ENCODE data around the gene SLC4A7. TPM values are rescaled to one million over a fixed set of nuclear protein-coding genes. Genes with fewer than 3 reads are reported as not detected.
A peak's percentile ranks its signal among the peaks of the same experiment; 100 is the strongest.
"Not testable (repeated sequence)": the region's sequence is repeated elsewhere in the genome, so short reads cannot be mapped to it uniquely, and the experiment has no call there.

SLC4A7 gene

GRCh38 chr3:27328982-27329762 lies 155.0 kb downstream of the SLC4A7 start:
- H3K4me2 ChIP-seq (ENCODE audit: low read length); H3K36me3 ChIP-seq (ENCODE audit: insufficient read depth, low read length); H3K4me3 ChIP-seq (ENCODE audit: low read length); H3K9ac ChIP-seq (ENCODE audit: low read depth, low read length); H3K27me3 ChIP-seq (ENCODE audit: control insufficient read depth, insufficient read depth, low read length); H3K9me3 ChIP-seq (replicated peaks; ENCODE audit: low read length): not testable (repeated sequence)
- H3K4me1 ChIP-seq (ENCODE audit: control insufficient read depth, insufficient read depth, low read length), result peaks cover 29% of the 10 kb centered on the region

- H3K4me1 ChIP-seq (ENCODE audit: control insufficient read depth, insufficient read depth, low read length), result peaks cover 29% of the 10 kb centered on the region
- peaks cover 2% of the 10 kb centered on the region for H3K36me3 ChIP-seq (ENCODE audit: insufficient read depth, low read length)
- peak overlapping the region; percentile 41 for H3K4me3 ChIP-seq (ENCODE audit: low read length)
- H3K9ac ChIP-seq (ENCODE audit: low read depth, low read length), result peak overlapping the region; percentile 36
- H3K9me3 ChIP-seq (replicated peaks; ENCODE audit: low read length), result no peaks in the 10 kb centered on the region
- peak overlapping the region; percentile 67 for H3K4me2 ChIP-seq (ENCODE audit: low read length)
- no peaks in the 10 kb centered on the region for H3K27me3 ChIP-seq (ENCODE audit: control insufficient read depth, insufficient read depth, low read length)
Observed at GRCh38 chr3:27326629-27327545, 157.3 kb downstream of the SLC4A7 start.

GRCh38 chr3:27326202-27326601 lies 158.0 kb downstream of the SLC4A7 start:
- H3K27me3 ChIP-seq (ENCODE audit: control insufficient read depth, insufficient read depth, low read length), result no peaks in the 10 kb centered on the region
- H3K4me2 ChIP-seq (ENCODE audit: low read length), result peak overlapping the region; percentile 67
- peak overlapping the region; percentile 36 for H3K9ac ChIP-seq (ENCODE audit: low read depth, low read length)
- H3K36me3 ChIP-seq (ENCODE audit: insufficient read depth, low read length), result no peaks in the 10 kb centered on the region
- peaks cover 29% of the 10 kb centered on the region for H3K4me1 ChIP-seq (ENCODE audit: control insufficient read depth, insufficient read depth, low read length)
- H3K9me3 ChIP-seq (replicated peaks; ENCODE audit: low read length), result no peaks in the 10 kb centered on the region
- H3K4me3 ChIP-seq (ENCODE audit: low read length), result peak overlapping the region; percentile 18

- Histone ChIP-seq H3K4me3 (ENCODE audit: low read length) (peak overlapping the region; percentile 18), H3K9me3 (replicated peaks; ENCODE audit: low read length) (no peaks in the 10 kb centered on the region), H3K4me2 (ENCODE audit: low read length) (no peak overlapping the region), H3K9ac (ENCODE audit: low read depth, low read length) (peak overlapping the region; percentile 36), H3K27me3 (ENCODE audit: control insufficient read depth, insufficient read depth, low read length) (no peaks in the 10 kb centered on the region), H3K36me3 (ENCODE audit: insufficient read depth, low read length) (peaks cover 3% of the 10 kb centered on the region), H3K4me1 (ENCODE audit: control insufficient read depth, insufficient read depth, low read length) (peaks cover 29% of the 10 kb centered on the region)
Observed at GRCh38 chr3:27325419-27325818, 158.8 kb downstream of the SLC4A7 start.

GRCh38 chr3:27324686-27325085 lies 159.5 kb downstream of the SLC4A7 start:
- Histone ChIP-seq H3K27me3 (ENCODE audit: control insufficient read depth, insufficient read depth, low read length) (no peaks in the 10 kb centered on the region), H3K4me1 (ENCODE audit: control insufficient read depth, insufficient read depth, low read length) (peaks cover 29% of the 10 kb centered on the region), H3K9ac (ENCODE audit: low read depth, low read length) (no peak overlapping the region), H3K4me2 (ENCODE audit: low read length) (no peak overlapping the region), H3K36me3 (ENCODE audit: insufficient read depth, low read length) (peaks cover 5% of the 10 kb centered on the region), H3K4me3 (ENCODE audit: low read length) (no peak overlapping the region), H3K9me3 (replicated peaks; ENCODE audit: low read length) (no peaks in the 10 kb centered on the region)

- H3K9me3 ChIP-seq (replicated peaks; ENCODE audit: low read length), result no peaks in the 10 kb centered on the region
- H3K9ac ChIP-seq (ENCODE audit: low read depth, low read length), result no peak overlapping the region
- H3K4me3 ChIP-seq (ENCODE audit: low read length), result no peak overlapping the region
- H3K4me2 ChIP-seq (ENCODE audit: low read length), result no peak overlapping the region
- peaks cover 29% of the 10 kb centered on the region for H3K4me1 ChIP-seq (ENCODE audit: control insufficient read depth, insufficient read depth, low read length)
- H3K36me3 ChIP-seq (ENCODE audit: insufficient read depth, low read length), result peaks cover 8% of the 10 kb centered on the region
- H3K27me3 ChIP-seq (ENCODE audit: control insufficient read depth, insufficient read depth, low read length), result no peaks in the 10 kb centered on the region
Observed at GRCh38 chr3:27323087-27323570, 161.1 kb downstream of the SLC4A7 start.

Small RNA genes lying within 50 kb of the gene (small RNA-seq; reads per million reads assigned to genes)
- gene AC137675.1 (not detected), gene RNU1-96P (not detected)

Data from skeletal muscle satellite cell (primary cell).